Suprapubic skin (tissue), 4 donors: Measurements from ENCODE around the gene GPR148. TPM values are rescaled to one million over a fixed set of nuclear protein-coding genes. Genes with fewer than 3 reads are reported as not detected.

Source experiments
- DNase-seq, 2 donors: peaks; one replicate each; pipeline ENCODE4 v3.0.0-alpha.2; 2019; ENCODE audit warnings: low spot score in 2 of 2
- H3K27ac ChIP-seq: fragments of 200-600 bp; sonication (generic); one replicate; pipeline ENCODE4 v1.5.1; 2019
- H3K27me3 ChIP-seq: fragments of 200-600 bp; sonication (generic); one replicate; pipeline ENCODE4 v1.5.1; 2019
- H3K36me3 ChIP-seq: fragments of 200-600 bp; sonication (generic); one replicate; pipeline ENCODE4 v1.5.1; 2019
- H3K4me1 ChIP-seq: fragments of 200-600 bp; sonication (generic); one replicate; pipeline ENCODE4 v1.5.1; 2019
- H3K4me3 ChIP-seq: fragments of 200-600 bp; sonication (generic); one replicate; pipeline ENCODE4 v1.5.1; 2019; ENCODE audit warnings: mild to moderate bottlenecking
- H3K9me3 ChIP-seq: fragments of 200-600 bp; sonication (generic); one replicate; pipeline ENCODE4 v1.5.1; 2019
- CTCF ChIP-seq, 2 donors: fragments of 200-600 bp in 1 of 2; fragments of 450-650 bp in 1 of 2; sonication (generic) in 1 of 2; IDR thresholded peaks; one replicate each; pipeline ENCODE4 v1.5.1; 2016 to 2019; ENCODE audit warnings: antibody characterized with exemption in 2 of 2, mild to moderate bottlenecking in 1 of 2, moderate library complexity in 1 of 2
- EP300 ChIP-seq: sonication (generic); formaldehyde crosslinking; IDR thresholded peaks from one replicate; pipeline ENCODE4 v1.6.1; 2017; ENCODE audit warnings: antibody characterized with exemption
- POLR2A ChIP-seq, 2 donors: fragments of 450-650 bp; IDR thresholded peaks; one replicate each; pipeline ENCODE4 v1.6.1; 2017; ENCODE audit warnings: antibody characterized with exemption in 2 of 2, mild to moderate bottlenecking in 2 of 2, moderate library complexity in 2 of 2
- POLR2AphosphoS5 ChIP-seq, 3 donors: sonication (generic); formaldehyde crosslinking; IDR thresholded peaks; one replicate each; pipeline ENCODE4 v1.6.1; 2017; ENCODE audit warnings: antibody characterized with exemption in 3 of 3
- WGBS: methylation state at CpG from one replicate; pipeline ENCODE4 v1.1.5; 2018; 5-methylcytosine and 5-hydroxymethylcytosine counted together
- total RNA-seq, 4 donors: library from RNA; depleted of rRNA; stranded (reverse); fragments of >200 nt; gene quantifications; one replicate each; pipeline ENCODE4 v1.1.0, GENCODE V29; 2016

Gene GPR148
- total RNA-seq, 4 donors from 2014 or later, result not detected

DNA sequence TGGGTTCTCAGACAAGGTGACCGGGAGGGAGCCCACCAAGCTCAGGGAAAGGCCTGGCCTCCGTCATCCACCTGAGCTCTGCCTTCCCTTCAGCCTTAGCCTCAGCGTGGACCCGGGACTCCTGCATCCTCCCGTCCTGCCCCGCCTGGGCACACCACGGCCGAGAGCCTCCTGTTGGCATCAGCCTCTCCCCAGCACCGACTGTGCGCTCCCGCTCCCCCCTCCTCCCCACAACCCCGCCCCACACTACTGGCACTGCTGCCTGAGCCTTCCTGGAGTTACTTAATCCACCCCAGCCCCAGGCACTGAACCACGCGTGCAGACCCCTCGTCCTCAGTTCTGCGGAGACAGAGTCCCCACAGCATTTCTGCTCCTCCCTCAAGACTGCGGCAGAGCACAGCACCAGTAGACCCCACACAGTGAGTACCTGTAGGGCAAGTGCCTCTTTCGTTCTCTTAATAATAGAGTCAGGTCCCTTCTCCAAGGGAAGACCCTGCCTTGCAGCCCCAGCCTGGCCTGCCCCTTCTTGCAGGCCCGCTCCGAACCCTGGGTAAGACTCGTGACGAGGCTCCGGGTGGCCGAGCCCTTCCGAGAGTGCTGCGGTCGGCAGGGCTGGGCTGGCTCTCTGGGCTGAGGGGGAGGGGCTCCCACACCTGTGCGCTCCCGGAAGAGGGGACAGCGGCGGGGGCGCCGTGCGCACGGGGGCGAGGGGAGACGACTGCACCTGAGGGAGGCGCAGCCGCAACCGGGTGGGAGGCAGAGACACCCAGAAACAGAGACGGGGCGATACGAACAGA is 26.6 kb downstream of the GPR148 start, which contains the start of gene AMER3:
AMER3 (plus strand) TSS at position 285 of the 797 bp plus-strand sequence. CDS start 6,533 bp downstream, outside the sequence.
- peaks cover 5% of the 10 kb centered on the region for H3K4me1 ChIP-seq
- DNase-seq, result no peak
- no peaks in the 10 kb centered on the region for H3K9me3 ChIP-seq
- TF ChIP-seq POLR2AphosphoS5 (IDR thresholded peaks at IDR 0.05) (no peak), EP300 (no peak), POLR2A (IDR thresholded peaks at IDR 0.05) (no peak), CTCF (IDR thresholded peaks at IDR 0.05) (no peak)
- peak within 1 kb of the TSS; percentile 47 for H3K4me3 ChIP-seq
- peaks cover 65% of the 10 kb centered on the region for H3K27me3 ChIP-seq
- no peak within 1 kb of the TSS for H3K27ac ChIP-seq
- no peaks in the 10 kb centered on the region for H3K36me3 ChIP-seq
- 3% methylated on average over 23 of the region's 43 CpGs for WGBS

- Histone ChIP-seq H3K4me3 (peak overlapping the region; percentile 47), H3K36me3 (no peaks in the 10 kb centered on the region), H3K4me1 (peaks cover 5% of the 10 kb centered on the region), H3K27me3 (peaks cover 58% of the 10 kb centered on the region), H3K9me3 (no peaks in the 10 kb centered on the region), H3K27ac (no peak overlapping the region)
- DNase-seq, result no peak
- TF ChIP-seq CTCF (IDR thresholded peaks at IDR 0.05) (no peak), EP300 (no peak), POLR2A (IDR thresholded peaks at IDR 0.05) (no peak), POLR2AphosphoS5 (IDR thresholded peaks at IDR 0.05) (no peak)
- 8% methylated on average over 16 of the region's 80 CpGs for WGBS
These were observed 27.4 kb downstream of the GPR148 start for GRCh38 chr2:130756053-130756873.

DNA sequence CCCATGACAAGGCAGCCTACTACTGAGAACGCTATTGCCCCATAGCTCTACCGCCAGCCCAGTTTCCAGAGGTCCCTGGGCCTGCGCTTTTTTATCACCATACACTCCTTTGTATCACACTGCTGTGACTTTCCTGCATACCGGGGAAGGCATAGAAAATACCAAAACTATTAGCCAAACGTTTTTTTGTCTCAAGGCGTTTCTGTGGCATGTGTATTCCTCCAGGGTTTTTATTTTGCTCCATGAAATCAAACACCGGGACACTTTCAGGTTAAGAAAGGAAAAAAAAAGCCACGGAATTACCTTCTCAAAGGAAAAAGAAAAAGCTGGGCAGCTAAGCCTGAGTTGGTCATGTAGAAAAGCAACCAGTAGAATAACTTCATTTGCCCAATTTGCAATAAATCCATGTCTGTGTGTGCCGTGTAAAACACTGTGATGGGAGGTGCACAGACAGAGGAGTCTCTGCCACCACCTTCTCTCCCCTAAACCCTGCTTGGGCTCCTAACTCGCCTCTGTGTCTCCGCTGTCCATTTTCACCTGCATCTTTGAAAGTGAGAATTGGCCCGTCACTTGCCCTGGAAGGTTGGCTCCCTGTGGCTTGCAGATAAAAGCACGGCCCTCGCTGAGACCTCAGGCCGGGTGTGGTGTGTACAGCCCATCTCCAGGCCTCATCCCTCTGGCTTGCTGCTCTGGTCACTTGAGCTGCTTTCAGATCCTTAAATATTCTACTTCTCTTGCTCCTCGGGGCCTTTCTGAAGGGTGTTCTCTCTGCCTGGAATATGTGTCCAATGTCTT is 28.2 kb downstream of the GPR148 start:
- Histone ChIP-seq H3K36me3 (no peaks in the 10 kb centered on the region), H3K4me3 (no peak overlapping the region), H3K27ac (no peak overlapping the region), H3K27me3 (peaks cover 60% of the 10 kb centered on the region), H3K9me3 (no peaks in the 10 kb centered on the region), H3K4me1 (peaks cover 5% of the 10 kb centered on the region)
- WGBS, result 36% methylated on average over 16 of the region's 16 CpGs
- no peak for TF ChIP-seq CTCF (IDR thresholded peaks at IDR 0.05)
- no peak for TF ChIP-seq POLR2A (IDR thresholded peaks at IDR 0.05)
- TF ChIP-seq POLR2AphosphoS5 (IDR thresholded peaks at IDR 0.05), result no peak
- no peak for TF ChIP-seq EP300
- no peak for DNase-seq

DNA sequence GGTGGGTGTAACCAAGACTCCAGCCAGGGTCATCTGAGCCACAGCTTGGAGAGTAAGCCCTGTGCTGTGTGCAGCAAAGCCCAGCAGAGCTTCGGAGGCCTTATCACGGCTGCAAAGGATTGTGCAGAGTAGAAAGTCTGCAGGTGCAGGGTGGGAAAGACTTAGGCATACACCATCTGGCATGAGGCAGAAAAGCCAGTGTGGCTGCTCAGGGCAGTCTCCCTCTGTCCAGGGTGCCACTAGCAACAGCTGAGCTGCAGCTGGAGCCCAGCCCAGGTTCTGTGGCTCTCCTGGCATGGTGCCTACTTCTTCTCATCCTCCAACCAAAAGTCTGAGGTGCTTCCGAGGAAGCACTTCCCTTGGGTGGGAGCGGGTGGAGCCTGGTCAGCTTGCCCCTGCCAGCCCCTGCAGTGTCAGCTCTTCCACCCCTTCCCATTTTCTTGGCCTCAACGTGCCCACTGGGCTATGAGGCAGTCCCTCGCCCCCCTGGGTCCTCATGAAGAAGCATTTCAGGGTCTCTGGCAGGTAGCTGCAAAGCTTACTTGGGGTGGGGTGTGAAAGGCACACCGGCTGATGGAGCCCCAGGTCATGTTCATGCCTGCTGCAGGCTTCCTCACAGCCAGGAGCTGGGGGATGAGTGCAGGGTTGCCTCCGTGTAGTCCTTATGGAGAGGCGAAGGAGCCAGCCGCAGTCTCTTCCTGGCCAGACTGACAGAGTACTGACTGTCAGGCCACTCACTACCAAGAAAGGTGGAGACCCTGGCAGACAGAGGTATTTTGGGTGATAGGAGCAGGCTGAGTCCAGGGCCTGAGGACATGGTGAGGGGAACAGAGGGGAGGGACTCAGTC is 31.3 kb downstream of the GPR148 start:
- no peak for DNase-seq
- Histone ChIP-seq H3K4me3 (no peak overlapping the region), H3K9me3 (no peaks in the 10 kb centered on the region), H3K36me3 (no peaks in the 10 kb centered on the region), H3K4me1 (peaks cover 5% of the 10 kb centered on the region), H3K27ac (no peak overlapping the region), H3K27me3 (peaks cover 49% of the 10 kb centered on the region)
- TF ChIP-seq CTCF (IDR thresholded peaks at IDR 0.05) (no peak), POLR2A (IDR thresholded peaks at IDR 0.05) (no peak), EP300 (no peak), POLR2AphosphoS5 (IDR thresholded peaks at IDR 0.05) (no peak)
- WGBS, result 56% methylated on average over 3 of the region's 10 CpGs
